Liver (tissue), 2 donors: ENCODE measurements around the gene IGFBP1.
A peak's percentile ranks its signal among the peaks of the same experiment; 100 is the strongest.

Experiments
- CTCF ChIP-seq: fragments of 150-350 bp; IDR thresholded peaks from 2 replicates; pipeline ENCODE4 v1.5.1; 2017; ENCODE audit warnings: improper control_type of control experiment, low read depth, low read length; ENCODE audit not compliant: missing input control
- MAX ChIP-seq: IDR thresholded peaks from 2 replicates; pipeline ENCODE4 v1.6.1; 2016; ENCODE audit warnings: antibody characterized with exemption
- donor health status: healthy.

DNA sequence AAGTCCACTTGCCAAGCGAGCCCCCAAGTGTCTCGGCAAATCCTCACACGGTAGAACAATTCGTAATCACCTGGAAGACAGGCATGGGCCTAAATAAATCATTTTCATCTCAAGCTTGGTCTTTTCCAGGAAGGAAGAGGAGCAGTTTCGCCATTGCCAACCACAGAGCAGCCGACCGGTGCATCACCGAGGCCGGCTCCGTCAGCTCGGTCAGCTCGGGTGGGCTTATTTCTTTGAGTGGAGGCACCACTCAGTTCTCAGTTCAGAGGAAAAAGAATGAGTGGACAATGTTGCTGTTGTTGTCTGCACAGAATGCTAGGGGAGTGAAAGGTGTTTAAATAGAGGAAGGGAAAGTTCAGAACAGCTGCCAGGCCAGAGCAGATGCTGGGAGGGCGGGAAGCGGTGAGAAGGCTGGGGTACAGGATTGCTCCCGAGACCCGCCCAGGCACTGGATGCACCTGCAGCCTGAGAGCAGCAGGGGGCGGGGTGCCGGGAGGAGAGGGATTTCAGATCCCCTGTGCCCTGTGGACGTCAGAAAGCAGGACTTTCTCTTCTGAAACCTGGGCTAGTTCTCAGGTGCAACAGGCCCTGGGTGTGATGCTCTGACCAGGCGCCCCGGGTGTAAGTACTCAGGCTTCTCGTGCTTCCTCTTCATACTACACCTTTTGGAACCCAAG, 50.5 kb downstream of the IGFBP1 start:
- TF ChIP-seq CTCF (peak; percentile 14), MAX (no peak)
